ENCODE data around the gene SFRP2.

GRCh38 chr4:153733751-153734448 lies 55.0 kb downstream of the SFRP2 start:
- TF ChIP-seq, protein P1, sequence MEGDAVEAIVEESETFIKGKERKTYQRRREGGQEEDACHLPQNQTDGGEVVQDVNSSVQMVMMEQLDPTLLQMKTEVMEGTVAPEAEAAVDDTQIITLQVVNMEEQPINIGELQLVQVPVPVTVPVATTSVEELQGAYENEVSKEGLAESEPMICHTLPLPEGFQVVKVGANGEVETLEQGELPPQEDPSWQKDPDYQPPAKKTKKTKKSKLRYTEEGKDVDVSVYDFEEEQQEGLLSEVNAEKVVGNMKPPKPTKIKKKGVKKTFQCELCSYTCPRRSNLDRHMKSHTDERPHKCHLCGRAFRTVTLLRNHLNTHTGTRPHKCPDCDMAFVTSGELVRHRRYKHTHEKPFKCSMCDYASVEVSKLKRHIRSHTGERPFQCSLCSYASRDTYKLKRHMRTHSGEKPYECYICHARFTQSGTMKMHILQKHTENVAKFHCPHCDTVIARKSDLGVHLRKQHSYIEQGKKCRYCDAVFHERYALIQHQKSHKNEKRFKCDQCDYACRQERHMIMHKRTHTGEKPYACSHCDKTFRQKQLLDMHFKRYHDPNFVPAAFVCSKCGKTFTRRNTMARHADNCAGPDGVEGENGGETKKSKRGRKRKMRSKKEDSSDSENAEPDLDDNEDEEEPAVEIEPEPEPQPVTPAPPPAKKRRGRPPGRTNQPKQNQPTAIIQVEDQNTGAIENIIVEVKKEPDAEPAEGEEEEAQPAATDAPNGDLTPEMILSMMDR (conservative IDR thresholded peaks at IDR 0.05): no peak
- no peak for TF ChIP-seq EZH2 (IDR thresholded peaks at IDR 0.05; ENCODE audit: low read depth)
